Ovary (tissue), 3 donors: Measurements from ENCODE around the gene HMCES.

ENCODE experiments used
- CTCF ChIP-seq, 3 donors: fragments of 450-650 bp in 2 of 3; fragments of 200-600 bp in 1 of 3; IDR thresholded peaks; one replicate each; pipeline versions ENCODE4 v1.5.1 to v1.8.0; 2016 to 2022; ENCODE audit warnings: antibody characterized with exemption in 3 of 3, mild to moderate bottlenecking in 1 of 3
- EP300 ChIP-seq: sonication (generic); formaldehyde crosslinking; IDR thresholded peaks from one replicate; pipeline ENCODE4 v1.6.1; 2017; ENCODE audit warnings: antibody characterized with exemption
- POLR2A ChIP-seq: fragments of 450-650 bp; IDR thresholded peaks from one replicate; pipeline ENCODE4 v1.6.1; 2017; ENCODE audit warnings: antibody characterized with exemption, mild to moderate bottlenecking, moderate library complexity
- donor health status: DM: no; HTN: no; CAD: no.

- TF ChIP-seq CTCF (IDR thresholded peaks at IDR 0.05) (no peak), POLR2A (no peak), EP300 (no peak)
Observed at GRCh38 chr3:129326138-129326537, 47.5 kb downstream of the HMCES start.
